ENCODE results near the gene ABLIM3.

Gene ABLIM3

GRCh38 chr5:149151717-149152116 is 10.4 kb downstream of the ABLIM3 start:
- Histone ChIP-seq H3K4me1 (ENCODE audit: insufficient read depth, insufficient read length) (no peaks in the 10 kb centered on the region), H3K4me3 (ENCODE audit: insufficient read length, low read depth) (no peak overlapping the region), H3K9ac (ENCODE audit: insufficient read length, low read depth) (no peak overlapping the region), H3K27me3 (ENCODE audit: insufficient read depth, insufficient read length) (no peaks in the 10 kb centered on the region), H3K9me3 (ENCODE audit: insufficient read depth, low read length) (no peaks in the 10 kb centered on the region), H3K36me3 (ENCODE audit: insufficient read depth, insufficient read length, low read length) (no peaks in the 10 kb centered on the region)
- TF ChIP-seq YY1 (IDR thresholded peaks at IDR 0.05; ENCODE audit: insufficient read depth, insufficient read length), result no peak
- no peak for TF ChIP-seq ZNF274 (IDR thresholded peaks at IDR 0.05; ENCODE audit: low read depth, low read length)
- no peak for TF ChIP-seq SUZ12 (IDR thresholded peaks at IDR 0.05; ENCODE audit: extremely low read depth, insufficient read depth, insufficient read length)
- no peak for DNase-seq (ENCODE audit: low read depth, low spot score)

GRCh38 chr5:149152317-149152746 is 11.0 kb downstream of the ABLIM3 start:
- no peak for TF ChIP-seq YY1 (IDR thresholded peaks at IDR 0.05; ENCODE audit: insufficient read depth, insufficient read length)
- TF ChIP-seq ZNF274 (IDR thresholded peaks at IDR 0.05; ENCODE audit: low read depth, low read length), result no peak
- TF ChIP-seq SUZ12 (IDR thresholded peaks at IDR 0.05; ENCODE audit: extremely low read depth, insufficient read depth, insufficient read length), result no peak
- Histone ChIP-seq H3K36me3 (ENCODE audit: insufficient read depth, insufficient read length, low read length) (no peaks in the 10 kb centered on the region), H3K4me1 (ENCODE audit: insufficient read depth, insufficient read length) (no peaks in the 10 kb centered on the region)

GRCh38 chr5:149153193-149153750 is 12.0 kb downstream of the ABLIM3 start:
- H3K4me1 ChIP-seq (ENCODE audit: insufficient read depth, insufficient read length), result no peaks in the 10 kb centered on the region
- no peaks in the 10 kb centered on the region for H3K9me3 ChIP-seq (ENCODE audit: insufficient read depth, low read length)
- TF ChIP-seq ZNF274 (IDR thresholded peaks at IDR 0.05; ENCODE audit: low read depth, low read length), result no peak
- TF ChIP-seq SUZ12 (IDR thresholded peaks at IDR 0.05; ENCODE audit: extremely low read depth, insufficient read depth, insufficient read length), result no peak
- no peak for TF ChIP-seq YY1 (IDR thresholded peaks at IDR 0.05; ENCODE audit: insufficient read depth, insufficient read length)
- H3K27me3 ChIP-seq (ENCODE audit: insufficient read depth, insufficient read length), result no peaks in the 10 kb centered on the region
- no peak for DNase-seq (ENCODE audit: low read depth, low spot score)
- H3K9ac ChIP-seq (ENCODE audit: insufficient read length, low read depth), result no peak overlapping the region
- H3K4me3 ChIP-seq (ENCODE audit: insufficient read length, low read depth), result no peak overlapping the region
- H3K36me3 ChIP-seq (ENCODE audit: insufficient read depth, insufficient read length, low read length), result no peaks in the 10 kb centered on the region

More at GRCh38 chr5:149152317-149152746, 11.0 kb downstream of the ABLIM3 start:
- Histone ChIP-seq H3K4me3 (ENCODE audit: insufficient read length, low read depth) (no peak overlapping the region), H3K27me3 (ENCODE audit: insufficient read depth, insufficient read length) (no peaks in the 10 kb centered on the region), H3K9me3 (ENCODE audit: insufficient read depth, low read length) (no peaks in the 10 kb centered on the region), H3K9ac (ENCODE audit: insufficient read length, low read depth) (no peak overlapping the region)
- no peak for DNase-seq (ENCODE audit: low read depth, low spot score)

- no peaks in the 10 kb centered on the region for H3K9me3 ChIP-seq (ENCODE audit: insufficient read depth, low read length)
- H3K27me3 ChIP-seq (ENCODE audit: insufficient read depth, insufficient read length), result no peaks in the 10 kb centered on the region
- TF ChIP-seq SUZ12 (IDR thresholded peaks at IDR 0.05; ENCODE audit: extremely low read depth, insufficient read depth, insufficient read length) (no peak), ZNF274 (IDR thresholded peaks at IDR 0.05; ENCODE audit: low read depth, low read length) (no peak), YY1 (IDR thresholded peaks at IDR 0.05; ENCODE audit: insufficient read depth, insufficient read length) (no peak)
- H3K4me1 ChIP-seq (ENCODE audit: insufficient read depth, insufficient read length), result no peaks in the 10 kb centered on the region
- H3K4me3 ChIP-seq (ENCODE audit: insufficient read length, low read depth), result no peak overlapping the region
- DNase-seq (ENCODE audit: low read depth, low spot score), result no peak
- H3K36me3 ChIP-seq (ENCODE audit: insufficient read depth, insufficient read length, low read length), result no peaks in the 10 kb centered on the region
- no peak overlapping the region for H3K9ac ChIP-seq (ENCODE audit: insufficient read length, low read depth)
Observed at GRCh38 chr5:149153751-149154610, 12.7 kb downstream of the ABLIM3 start.

- Histone ChIP-seq H3K4me1 (ENCODE audit: insufficient read depth, insufficient read length) (no peaks in the 10 kb centered on the region), H3K9me3 (ENCODE audit: insufficient read depth, low read length) (no peaks in the 10 kb centered on the region), H3K36me3 (ENCODE audit: insufficient read depth, insufficient read length, low read length) (no peaks in the 10 kb centered on the region), H3K4me3 (ENCODE audit: insufficient read length, low read depth) (no peak overlapping the region), H3K27me3 (ENCODE audit: insufficient read depth, insufficient read length) (no peaks in the 10 kb centered on the region), H3K9ac (ENCODE audit: insufficient read length, low read depth) (no peak overlapping the region)
- no peak for TF ChIP-seq YY1 (IDR thresholded peaks at IDR 0.05; ENCODE audit: insufficient read depth, insufficient read length)
- TF ChIP-seq SUZ12 (IDR thresholded peaks at IDR 0.05; ENCODE audit: extremely low read depth, insufficient read depth, insufficient read length), result no peak
- TF ChIP-seq ZNF274 (IDR thresholded peaks at IDR 0.05; ENCODE audit: low read depth, low read length), result no peak
- no peak for DNase-seq (ENCODE audit: low read depth, low spot score)
Observed at GRCh38 chr5:149154650-149155049, 13.4 kb downstream of the ABLIM3 start.

GRCh38 chr5:149156435-149157083 is 15.3 kb downstream of the ABLIM3 start:
- DNase-seq (ENCODE audit: low read depth, low spot score), result no peak
- Histone ChIP-seq H3K9ac (ENCODE audit: insufficient read length, low read depth) (no peak overlapping the region), H3K27me3 (ENCODE audit: insufficient read depth, insufficient read length) (no peaks in the 10 kb centered on the region), H3K9me3 (ENCODE audit: insufficient read depth, low read length) (no peaks in the 10 kb centered on the region), H3K36me3 (ENCODE audit: insufficient read depth, insufficient read length, low read length) (no peaks in the 10 kb centered on the region), H3K4me1 (ENCODE audit: insufficient read depth, insufficient read length) (no peaks in the 10 kb centered on the region), H3K4me3 (ENCODE audit: insufficient read length, low read depth) (no peak overlapping the region)
- TF ChIP-seq YY1 (IDR thresholded peaks at IDR 0.05; ENCODE audit: insufficient read depth, insufficient read length) (no peak), ZNF274 (IDR thresholded peaks at IDR 0.05; ENCODE audit: low read depth, low read length) (no peak), SUZ12 (IDR thresholded peaks at IDR 0.05; ENCODE audit: extremely low read depth, insufficient read depth, insufficient read length) (no peak)

GRCh38 chr5:149157330-149157729 is 16.0 kb downstream of the ABLIM3 start:
- no peak for DNase-seq (ENCODE audit: low read depth, low spot score)
- H3K27me3 ChIP-seq (ENCODE audit: insufficient read depth, insufficient read length), result no peaks in the 10 kb centered on the region
- no peaks in the 10 kb centered on the region for H3K9me3 ChIP-seq (ENCODE audit: insufficient read depth, low read length)
- no peaks in the 10 kb centered on the region for H3K4me1 ChIP-seq (ENCODE audit: insufficient read depth, insufficient read length)
- H3K9ac ChIP-seq (ENCODE audit: insufficient read length, low read depth), result no peak overlapping the region
- TF ChIP-seq ZNF274 (IDR thresholded peaks at IDR 0.05; ENCODE audit: low read depth, low read length) (no peak), YY1 (IDR thresholded peaks at IDR 0.05; ENCODE audit: insufficient read depth, insufficient read length) (no peak), SUZ12 (IDR thresholded peaks at IDR 0.05; ENCODE audit: extremely low read depth, insufficient read depth, insufficient read length) (no peak)
- no peaks in the 10 kb centered on the region for H3K36me3 ChIP-seq (ENCODE audit: insufficient read depth, insufficient read length, low read length)
- no peak overlapping the region for H3K4me3 ChIP-seq (ENCODE audit: insufficient read length, low read depth)
